Transverse colon (tissue), 3 donors: Measurements from ENCODE around the gene TOR1A.

Source experiments
- CTCF ChIP-seq, 5 experiments: fragments of 200-600 bp in 3 of 5; fragments of 450-650 bp in 2 of 5; sonication (generic) in 3 of 5; IDR thresholded peaks; 1 replicate in 2 of 5; 2 replicates in 3 of 5; pipeline ENCODE4 v1.5.1; 2016 to 2017; ENCODE audit warnings: antibody characterized with exemption in 5 of 5, inconsistent platforms in 3 of 5, mild to moderate bottlenecking in 2 of 5, moderate library complexity in 1 of 5
- EP300 ChIP-seq: sonication (generic); formaldehyde crosslinking; IDR thresholded peaks from one replicate; pipeline ENCODE4 v1.6.1; 2017; ENCODE audit warnings: antibody characterized with exemption, low read depth
- POLR2A ChIP-seq: fragments of 450-650 bp; IDR thresholded peaks from one replicate; pipeline ENCODE4 v1.6.1; 2016; ENCODE audit warnings: antibody characterized with exemption, mild to moderate bottlenecking, moderate library complexity

- no peak for TF ChIP-seq CTCF (IDR thresholded peaks at IDR 0.05)
- no peak for TF ChIP-seq EP300
- no peak for TF ChIP-seq POLR2A
Measured at GRCh38 chr9:129765764-129766317, 58.1 kb downstream of the TOR1A start.
